ENCODE results near the gene ARSA. TPM values are rescaled to one million over a fixed set of nuclear protein-coding genes. Genes with fewer than 3 reads are reported as not detected.

The ARSA gene
- total and polyA plus RNA-seq, 2 donors (not counting 3 experiments of a cell fraction or from before 2014, with no cell fraction given) = 22.3 to 33.6 TPM

DNA sequence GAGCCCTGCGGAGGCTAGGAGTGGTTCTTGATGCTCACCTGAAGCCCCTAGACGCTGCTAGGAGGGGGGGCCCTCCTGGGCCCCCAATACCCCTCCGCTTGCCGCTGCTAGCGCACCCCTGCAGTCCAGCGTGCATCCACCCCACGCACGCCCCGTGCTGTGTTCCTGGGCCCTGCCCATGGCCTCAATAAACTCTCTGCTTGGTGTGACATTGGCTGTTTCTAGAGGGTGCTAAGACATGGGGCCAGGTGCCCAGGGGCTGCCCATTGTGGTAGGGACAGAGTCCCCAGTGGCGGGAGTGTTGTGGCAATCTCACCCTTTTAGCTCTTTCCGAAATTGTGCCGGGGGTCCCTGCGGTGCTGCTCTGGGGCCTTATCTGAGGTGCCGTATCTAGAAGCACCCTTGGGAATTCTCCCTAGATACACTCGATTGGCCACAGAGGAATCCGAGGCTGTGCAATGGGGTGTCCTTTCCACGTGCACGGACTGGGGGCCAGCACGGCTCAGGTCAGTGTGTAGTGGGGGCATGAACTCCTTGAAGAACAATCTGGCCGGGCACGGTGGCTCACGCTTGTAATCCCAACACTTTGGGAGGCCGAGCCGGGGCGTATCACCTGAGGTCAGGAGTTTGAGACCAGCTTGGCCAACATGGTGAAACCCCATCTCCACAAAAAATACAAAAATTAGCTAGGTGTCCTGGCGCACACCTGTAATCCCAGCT lies 16.5 kb downstream of the ARSA start:
- intact Hi-C loops (cut with micrococcal nuclease) = no loop called here
- no peaks in the 10 kb centered on the region for H4K20me1 ChIP-seq (replicated peaks; ENCODE audit: control insufficient read depth, extremely low read depth, insufficient read depth, low read length)
- H3K79me2 ChIP-seq (ENCODE audit: control insufficient read depth, insufficient read depth, low read length) = no peaks in the 10 kb centered on the region
- H3K4me1 ChIP-seq (ENCODE audit: control insufficient read depth, extremely low read depth, insufficient read depth, low read length) = no peaks in the 10 kb centered on the region
- dilution Hi-C loops (cut with MboI; ENCODE audit: extremely low pct_ligation_motif_present, low sequenced_read_pairs) = no loop called here
- TF ChIP-seq, protein P1, sequence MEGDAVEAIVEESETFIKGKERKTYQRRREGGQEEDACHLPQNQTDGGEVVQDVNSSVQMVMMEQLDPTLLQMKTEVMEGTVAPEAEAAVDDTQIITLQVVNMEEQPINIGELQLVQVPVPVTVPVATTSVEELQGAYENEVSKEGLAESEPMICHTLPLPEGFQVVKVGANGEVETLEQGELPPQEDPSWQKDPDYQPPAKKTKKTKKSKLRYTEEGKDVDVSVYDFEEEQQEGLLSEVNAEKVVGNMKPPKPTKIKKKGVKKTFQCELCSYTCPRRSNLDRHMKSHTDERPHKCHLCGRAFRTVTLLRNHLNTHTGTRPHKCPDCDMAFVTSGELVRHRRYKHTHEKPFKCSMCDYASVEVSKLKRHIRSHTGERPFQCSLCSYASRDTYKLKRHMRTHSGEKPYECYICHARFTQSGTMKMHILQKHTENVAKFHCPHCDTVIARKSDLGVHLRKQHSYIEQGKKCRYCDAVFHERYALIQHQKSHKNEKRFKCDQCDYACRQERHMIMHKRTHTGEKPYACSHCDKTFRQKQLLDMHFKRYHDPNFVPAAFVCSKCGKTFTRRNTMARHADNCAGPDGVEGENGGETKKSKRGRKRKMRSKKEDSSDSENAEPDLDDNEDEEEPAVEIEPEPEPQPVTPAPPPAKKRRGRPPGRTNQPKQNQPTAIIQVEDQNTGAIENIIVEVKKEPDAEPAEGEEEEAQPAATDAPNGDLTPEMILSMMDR (IDR thresholded peaks at IDR 0.05; ENCODE audit: extremely low read depth in 1 of 2, insufficient read depth in 1 of 2, low read depth in 1 of 2, low read length in 2 of 2) = no peak
- TF ChIP-seq EZH2 (IDR thresholded peaks at IDR 0.05; ENCODE audit: borderline replicate concordance, low read depth, low read length, severe bottlenecking) (no peak), MYC (IDR thresholded peaks at IDR 0.05; ENCODE audit: low read depth, low read length) (no peak), JUN (IDR thresholded peaks at IDR 0.05; ENCODE audit: borderline replicate concordance, insufficient read depth, insufficient read length, low read depth) (no peak), POLR2AphosphoS5 (IDR thresholded peaks at IDR 0.05; ENCODE audit: insufficient read depth, low read depth, low read length) (no peak)
- POLR2A ChIA-PET = no interaction called here
- DNase-seq (ENCODE audit: low read depth, low spot score) = no peak
- H3K9me3 ChIP-seq (replicated peaks; ENCODE audit: control insufficient read depth, insufficient read depth, low read length) = no peaks in the 10 kb centered on the region
- FAIRE-seq = no peak
- H3K9ac ChIP-seq (replicated peaks; ENCODE audit: extremely low read depth, insufficient read depth, low read length) = no peak overlapping the region
- H2AFZ ChIP-seq (ENCODE audit: low read depth, low read length) = no peak overlapping the region
- no TSS peak for BruUV-seq (replicated peaks)
- no peak overlapping the region for H3K27ac ChIP-seq (ENCODE audit: insufficient read depth, low read depth, low read length)
- H3K27me3 ChIP-seq (ENCODE audit: control insufficient read depth in 2 of 2, insufficient read depth in 2 of 2, low read length in 2 of 2) = peaks cover 3 to 4% of the 10 kb centered on the region in 2 experiments
- H3K4me3 ChIP-seq (replicated peaks in 1 of 3; ENCODE audit: insufficient read depth in 1 of 3, low read depth in 1 of 3, low read length in 3 of 3) = no peak overlapping the region
- no peak overlapping the region for H3K4me2 ChIP-seq (ENCODE audit: insufficient read depth, low read length)
- CTCF ChIA-PET = interaction anchor here (1.2 kb wide), 1 partner anchor 9 kb away, joined by 3 read pairs; no protein-coding TSS in a partner anchor
- H3K9me1 ChIP-seq (replicated peaks; ENCODE audit: control insufficient read depth, extremely low read depth, insufficient read depth, low read length) = no peaks in the 10 kb centered on the region
- H3K36me3 ChIP-seq (ENCODE audit: control insufficient read depth in 2 of 2, extremely low read depth in 1 of 2, insufficient read depth in 2 of 2, low read length in 2 of 2) = no peaks in the 10 kb centered on the region
